Endothelial cell of umbilical vein (primary cell): ENCODE measurements around the gene TMEM119. TPM values are rescaled to one million over a fixed set of nuclear protein-coding genes. Genes with fewer than 3 reads are reported as not detected.

ENCODE experiments used
- BruUV-seq: library from RNA; stranded (reverse); fragments of 400-500 nt; replicated peaks from 2 replicates; lab custom pipeline; 2021; lab: Mats Ljungman, UMichigan
- CTCF ChIA-PET: fragments of 300-600, 350-600 bp; sonication (Branson Sonifier 250); formaldehyde crosslinking; loops from one replicate; lab custom pipeline; 2021; ENCODE audit warnings: antibody characterized with exemption, inconsistent platforms; lab: Charles Lee
- POLR2A ChIA-PET: fragments of 300-600, 350-600 bp; sonication (Branson Sonifier 250); formaldehyde crosslinking; loops from one replicate; lab custom pipeline; 2021; ENCODE audit warnings: antibody characterized with exemption, inconsistent platforms; lab: Charles Lee
- DNase-seq: peaks from one replicate; pipeline ENCODE4 v3.0.0-alpha.2; 2011; ENCODE audit warnings: low read depth, low spot score
- FAIRE-seq: peaks from 2 replicates; lab custom pipeline; 2011; peaks lifted over from hg19 to GRCh38; lab: Jason Lieb, UNC
- H2AFZ ChIP-seq: 2 replicates; pipeline ENCODE4 v1.6.0; 2012; ENCODE audit warnings: low read depth, low read length, control low read depth, inconsistent platforms
- H3K27ac ChIP-seq: 2 replicates; pipeline ENCODE4 v1.5.1; 2011; ENCODE audit warnings: low read depth, mild to moderate bottlenecking, control low read depth, low read length, moderate library complexity; ENCODE audit not compliant: insufficient read depth
- H3K27me3 ChIP-seq, 2 experiments: 2 replicates each; pipeline versions ENCODE4 v1.6.0 to v1.6.1; 2011; ENCODE audit warnings: low read length in 2 of 2, mixed read lengths in 1 of 2; ENCODE audit not compliant: control insufficient read depth in 2 of 2, insufficient read depth in 2 of 2
- H3K36me3 ChIP-seq, 2 experiments: 2 replicates in 1 of 2; 3 replicates in 1 of 2; pipeline ENCODE4 v1.5.1; 2011; ENCODE audit warnings: low read length in 2 of 2, mild to moderate bottlenecking in 1 of 2, moderate library complexity in 1 of 2; ENCODE audit not compliant: control insufficient read depth in 2 of 2, insufficient read depth in 2 of 2; ENCODE audit errors: extremely low read depth in 1 of 2
- H3K4me1 ChIP-seq: 3 replicates; pipeline ENCODE4 v1.5.1; 2011; ENCODE audit warnings: mild to moderate bottlenecking, low read length; ENCODE audit not compliant: control insufficient read depth, insufficient read depth; ENCODE audit errors: extremely low read depth
- H3K4me2 ChIP-seq: 2 replicates; pipeline ENCODE4 v1.6.1; 2011; ENCODE audit warnings: low read length, control low read depth, mixed read lengths; ENCODE audit not compliant: insufficient read depth
- H3K4me3 ChIP-seq, 3 experiments: fragments of 200-600 bp in 1 of 3; sonication (generic), shearing (Covaris generic) in 1 of 3; replicated peaks in 1 of 3; 2 replicates each; pipeline ENCODE4 v1.5.1; 2011 to 2016; ENCODE audit warnings: control low read depth in 3 of 3, low read length in 3 of 3, mild to moderate bottlenecking in 2 of 3, inconsistent platforms in 1 of 3, low read depth in 1 of 3, moderate library complexity in 1 of 3; ENCODE audit not compliant: insufficient read depth in 1 of 3
- H3K79me2 ChIP-seq: 2 replicates; pipeline ENCODE4 v1.6.0; 2012; ENCODE audit warnings: low read length, inconsistent platforms; ENCODE audit not compliant: control insufficient read depth, insufficient read depth
- H3K9ac ChIP-seq: replicated peaks from 2 replicates; pipeline ENCODE3; 2011; ENCODE audit warnings: low read length, control low read depth; ENCODE audit not compliant: insufficient read depth; ENCODE audit errors: extremely low read depth
- H3K9me1 ChIP-seq: replicated peaks from 3 replicates; pipeline ENCODE4 v1.6.0; 2011; ENCODE audit warnings: mild to moderate bottlenecking, low read length; ENCODE audit not compliant: control insufficient read depth, insufficient read depth; ENCODE audit errors: extremely low read depth
- H3K9me3 ChIP-seq: replicated peaks from 2 replicates; pipeline ENCODE4 v1.5.1; 2012; ENCODE audit warnings: low read length, inconsistent platforms; ENCODE audit not compliant: control insufficient read depth, insufficient read depth
- H4K20me1 ChIP-seq: replicated peaks from 2 replicates; pipeline ENCODE3; 2011; ENCODE audit warnings: mild to moderate bottlenecking, low read length; ENCODE audit not compliant: control insufficient read depth, insufficient read depth; ENCODE audit errors: extremely low read depth
- EZH2 ChIP-seq: IDR thresholded peaks from 2 replicates; pipeline ENCODE4 v1.6.1; 2012; ENCODE audit warnings: borderline replicate concordance, low read depth, mild to moderate bottlenecking, moderate library complexity, low read length, inconsistent platforms; ENCODE audit not compliant: severe bottlenecking
- FOS ChIP-seq: IDR thresholded peaks from 2 replicates; pipeline ENCODE4 v1.6.1; 2011; ENCODE audit warnings: mild to moderate bottlenecking, low read length, moderate library complexity, borderline replicate concordance; ENCODE audit not compliant: insufficient read depth
- GATA2 ChIP-seq: IDR thresholded peaks from 2 replicates; pipeline ENCODE4 v1.7.0; 2011; ENCODE audit warnings: low read depth, mild to moderate bottlenecking, moderate library complexity, mixed read lengths, low read length; ENCODE audit not compliant: insufficient read length, insufficient read depth
- MYC ChIP-seq: IDR thresholded peaks from one replicate; pipeline ENCODE4 v1.6.1; 2011; ENCODE audit warnings: mild to moderate bottlenecking, low read depth, low read length
- POLR2A ChIP-seq: IDR thresholded peaks from 2 replicates; pipeline ENCODE4 v1.6.1; 2012; ENCODE audit warnings: low read depth, mild to moderate bottlenecking, control low read depth, low read length
- POLR2AphosphoS5 ChIP-seq: IDR thresholded peaks from 2 replicates; pipeline ENCODE4 v1.6.1; 2012; ENCODE audit warnings: low read depth, mild to moderate bottlenecking, control low read depth, low read length, moderate library complexity; ENCODE audit not compliant: insufficient read depth
- dilution Hi-C: fragments of 300-500 bp; cut with MboI; formaldehyde crosslinking; loops from one replicate; pipeline ENCODE4 v1.15.0; 2019; ENCODE audit warnings: low sequenced_read_pairs; ENCODE audit not compliant: extremely low pct_ligation_motif_present
- intact Hi-C: fragments of 100-400 bp; cut with micrococcal nuclease; formaldehyde crosslinking; loops from one replicate; pipeline ENCODE4 v1.10.0; 2022
- polyA plus RNA-seq, 4 experiments: library from polyadenylated mRNA; depleted of rRNA in 3 of 4; stranded (reverse) in 3 of 4; unstranded in 1 of 4; fragments of >200 nt; gene quantifications; 2 replicates each; pipeline versions ENCODE4 v1.2.1 to v1.2.3, GENCODE V29; 2011 to 2012; ENCODE audit warnings: missing spikeins in 1 of 4
- total RNA-seq: library from RNA; stranded (reverse); gene quantifications from 2 replicates; pipeline ENCODE4 v1.2.3, GENCODE V29; 2021
- TF ChIP-seq, protein P1 (sequence below), 2 donors: IDR thresholded peaks; 1 replicate in 1 of 2; 2 replicates in 1 of 2; pipeline ENCODE4 v1.5.1; 2011; ENCODE audit warnings: low read length in 2 of 2, mild to moderate bottlenecking in 2 of 2, moderate library complexity in 2 of 2, control low read depth in 1 of 2, inconsistent platforms in 1 of 2, low read depth in 1 of 2; ENCODE audit not compliant: insufficient read depth in 1 of 2; ENCODE audit errors: extremely low read depth in 1 of 2
- TF ChIP-seq, protein P2 (sequence below): IDR thresholded peaks from 2 replicates; pipeline ENCODE4 v1.6.1; 2011; ENCODE audit not compliant: insufficient read depth, insufficient read length

Gene TMEM119
- total and polyA plus RNA-seq, 2 donors (not counting 3 experiments of a cell fraction or from before 2014, with no cell fraction given): not detected

DNA sequence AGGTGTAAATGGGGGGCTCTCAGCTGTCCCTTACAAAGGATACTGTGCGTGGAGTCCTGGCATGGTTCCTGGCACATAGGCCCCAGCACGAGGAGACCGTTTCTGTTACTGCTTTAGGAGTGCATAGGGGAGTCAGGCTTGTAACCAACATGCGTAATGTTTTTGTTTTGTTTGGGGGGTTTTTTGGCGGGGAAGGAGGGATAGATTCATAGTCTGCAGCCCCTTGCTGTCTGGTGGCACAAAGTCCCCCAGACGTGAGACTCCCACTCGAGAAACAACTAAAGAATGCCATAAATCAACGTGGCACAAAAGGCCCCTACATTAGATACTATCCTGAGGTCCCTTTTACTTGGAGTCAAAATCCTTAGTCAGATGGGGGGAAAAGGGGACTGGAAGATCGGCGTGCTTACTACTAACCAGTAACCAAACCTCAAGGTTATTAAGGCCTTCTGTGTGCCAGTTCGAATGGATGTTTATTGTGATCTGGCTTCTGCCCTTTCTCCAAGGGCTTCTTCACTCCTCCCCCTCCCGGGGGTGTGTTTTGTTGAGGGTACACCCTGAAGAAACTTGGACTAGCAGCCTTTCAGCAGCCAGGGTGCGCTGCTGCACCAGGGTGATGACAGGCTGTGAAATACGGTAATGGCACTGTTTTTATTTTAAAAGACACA lies 34.6 kb downstream of the TMEM119 start:
- H3K79me2 ChIP-seq: peaks cover 28% of the 10 kb centered on the region
- no peaks in the 10 kb centered on the region for H3K9me1 ChIP-seq
- dilution Hi-C loops (no loop called here), intact Hi-C loops (loop anchor here (1.0 to 5.0 kb wide), 10 partner anchors 55 to 549 kb away; partner anchors contain the start of genes ALKBH2 and CORO1C)
- peaks cover 37% of the 10 kb centered on the region for H3K4me1 ChIP-seq
- FAIRE-seq (peak; percentile 80), DNase-seq (peak; percentile 90)
- H3K27me3 ChIP-seq: no peaks in the 10 kb centered on the region
- H3K9ac ChIP-seq: peak overlapping the region; percentile 82
- BruUV-seq: TSS peak; percentile 41
- H2AFZ ChIP-seq: peak overlapping the region; percentile 77
- no peak for TF ChIP-seq FOS
- TF ChIP-seq GATA2: no peak
- TF ChIP-seq, protein P1, sequence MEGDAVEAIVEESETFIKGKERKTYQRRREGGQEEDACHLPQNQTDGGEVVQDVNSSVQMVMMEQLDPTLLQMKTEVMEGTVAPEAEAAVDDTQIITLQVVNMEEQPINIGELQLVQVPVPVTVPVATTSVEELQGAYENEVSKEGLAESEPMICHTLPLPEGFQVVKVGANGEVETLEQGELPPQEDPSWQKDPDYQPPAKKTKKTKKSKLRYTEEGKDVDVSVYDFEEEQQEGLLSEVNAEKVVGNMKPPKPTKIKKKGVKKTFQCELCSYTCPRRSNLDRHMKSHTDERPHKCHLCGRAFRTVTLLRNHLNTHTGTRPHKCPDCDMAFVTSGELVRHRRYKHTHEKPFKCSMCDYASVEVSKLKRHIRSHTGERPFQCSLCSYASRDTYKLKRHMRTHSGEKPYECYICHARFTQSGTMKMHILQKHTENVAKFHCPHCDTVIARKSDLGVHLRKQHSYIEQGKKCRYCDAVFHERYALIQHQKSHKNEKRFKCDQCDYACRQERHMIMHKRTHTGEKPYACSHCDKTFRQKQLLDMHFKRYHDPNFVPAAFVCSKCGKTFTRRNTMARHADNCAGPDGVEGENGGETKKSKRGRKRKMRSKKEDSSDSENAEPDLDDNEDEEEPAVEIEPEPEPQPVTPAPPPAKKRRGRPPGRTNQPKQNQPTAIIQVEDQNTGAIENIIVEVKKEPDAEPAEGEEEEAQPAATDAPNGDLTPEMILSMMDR (IDR thresholded peaks at IDR 0.05; ENCODE audit: extremely low read depth in 1 of 2, insufficient read depth in 1 of 2, low read depth in 1 of 2, low read length in 2 of 2): peak; percentile 80 to 88
- TF ChIP-seq POLR2A: peak; percentile 51
- TF ChIP-seq POLR2AphosphoS5: peak; percentile 18
- TF ChIP-seq, protein P2, sequence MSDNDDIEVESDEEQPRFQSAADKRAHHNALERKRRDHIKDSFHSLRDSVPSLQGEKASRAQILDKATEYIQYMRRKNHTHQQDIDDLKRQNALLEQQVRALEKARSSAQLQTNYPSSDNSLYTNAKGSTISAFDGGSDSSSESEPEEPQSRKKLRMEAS: no peak
- no peak for TF ChIP-seq MYC
- no peak for TF ChIP-seq EZH2
- peak overlapping the region; percentile 52 for H3K27ac ChIP-seq
- H3K9me3 ChIP-seq: no peaks in the 10 kb centered on the region
- ChIA-PET CTCF (interaction anchor here (1.1 to 3.1 kb wide), 11 partner anchors 47 to 531 kb away, joined by 3 to 55 read pairs (median 6); partner anchors contain the start of gene ALKBH2), POLR2A (no interaction called here)
- H3K36me3 ChIP-seq: peaks cover 12% of the 10 kb centered on the region in 2 experiments
- peak overlapping the region; percentile 66 to 95 (median 78) for H3K4me3 ChIP-seq
- H3K4me2 ChIP-seq: peak overlapping the region; percentile 75
- no peaks in the 10 kb centered on the region for H4K20me1 ChIP-seq
